ENCODE data around the gene MUC6. TPM values are rescaled to one million over a fixed set of nuclear protein-coding genes. Genes with fewer than 3 reads are reported as not detected.

Gene MUC6
- total and polyA plus RNA-seq, 2 donors (not counting 3 experiments of a cell fraction or from before 2014, with no cell fraction given): not detected

DNA sequence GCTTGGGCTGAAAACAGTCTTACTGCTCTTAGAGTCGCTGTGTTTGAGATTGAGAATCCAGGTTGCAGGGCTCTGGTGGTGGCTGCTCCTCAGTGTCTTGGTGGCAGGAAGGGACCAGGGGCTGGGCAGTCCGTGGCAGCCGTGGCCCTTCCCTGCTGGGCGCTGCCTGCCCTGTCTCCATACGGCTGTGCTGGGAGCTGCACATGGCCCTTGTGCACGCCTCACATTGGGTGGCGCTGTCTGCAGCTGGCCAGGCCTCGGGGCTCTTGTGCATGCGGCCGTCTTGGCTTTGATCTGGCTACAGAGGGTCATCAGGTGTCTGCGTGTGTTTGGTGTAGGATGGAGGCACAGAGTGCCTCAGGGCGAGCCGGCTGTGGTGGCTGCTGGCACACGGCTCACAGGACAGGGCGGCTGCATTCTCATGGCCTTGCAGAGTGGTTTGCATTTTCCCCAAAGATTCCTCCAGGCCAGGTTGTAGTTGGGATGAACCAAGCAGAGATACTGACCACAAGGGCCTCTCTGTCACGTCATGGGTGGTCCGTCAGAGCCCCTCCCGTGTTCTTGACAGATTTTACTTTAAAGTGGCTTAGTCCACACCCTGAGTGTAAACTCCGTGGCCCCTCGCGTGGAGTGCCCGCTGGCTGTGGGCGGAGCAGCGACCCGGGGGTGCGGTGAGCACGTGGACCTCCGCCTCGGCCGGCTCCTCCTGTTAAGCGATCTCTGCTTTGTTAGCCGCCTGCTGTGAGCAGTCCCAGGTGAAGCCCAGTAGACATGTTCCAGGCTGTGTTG, 34.7 kb downstream of the MUC6 start:
- peaks cover 0 to 39% of the 10 kb centered on the region in 2 experiments for H3K36me3 ChIP-seq (ENCODE audit: control insufficient read depth in 2 of 2, extremely low read depth in 1 of 2, insufficient read depth in 2 of 2, low read length in 2 of 2)
- H4K20me1 ChIP-seq (replicated peaks; ENCODE audit: control insufficient read depth, extremely low read depth, insufficient read depth, low read length): no peaks in the 10 kb centered on the region
- H2AFZ ChIP-seq (ENCODE audit: low read depth, low read length): no peak overlapping the region
- H3K9me3 ChIP-seq (replicated peaks; ENCODE audit: control insufficient read depth, insufficient read depth, low read length): no peaks in the 10 kb centered on the region
- no peaks in the 10 kb centered on the region for H3K9me1 ChIP-seq (replicated peaks; ENCODE audit: control insufficient read depth, extremely low read depth, insufficient read depth, low read length)
- no peak overlapping the region for H3K9ac ChIP-seq (replicated peaks; ENCODE audit: extremely low read depth, insufficient read depth, low read length)
- peaks cover 2% of the 10 kb centered on the region for H3K79me2 ChIP-seq (ENCODE audit: control insufficient read depth, insufficient read depth, low read length)
- CTCF ChIA-PET: no interaction called here
- DNase-seq (ENCODE audit: low read depth, low spot score) (no peak), FAIRE-seq (no peak)
- H3K4me3 ChIP-seq (replicated peaks in 1 of 3; ENCODE audit: insufficient read depth in 1 of 3, low read depth in 1 of 3, low read length in 3 of 3): no peak overlapping the region
- no peak overlapping the region for H3K27ac ChIP-seq (ENCODE audit: insufficient read depth, low read depth, low read length)
- H3K4me2 ChIP-seq (ENCODE audit: insufficient read depth, low read length): no peak overlapping the region
- BruUV-seq (replicated peaks): no TSS peak
- POLR2A ChIA-PET: no interaction called here
- H3K4me1 ChIP-seq (ENCODE audit: control insufficient read depth, extremely low read depth, insufficient read depth, low read length): no peaks in the 10 kb centered on the region
- dilution Hi-C loops (cut with MboI; ENCODE audit: extremely low pct_ligation_motif_present, low sequenced_read_pairs) (no loop called here), intact Hi-C loops (cut with micrococcal nuclease) (no loop called here)
- no peak for TF ChIP-seq JUN (IDR thresholded peaks at IDR 0.05; ENCODE audit: borderline replicate concordance, insufficient read depth, insufficient read length, low read depth)
- TF ChIP-seq EZH2 (IDR thresholded peaks at IDR 0.05; ENCODE audit: borderline replicate concordance, low read depth, low read length, severe bottlenecking): no peak
- no peak for TF ChIP-seq FOS (IDR thresholded peaks at IDR 0.05; ENCODE audit: borderline replicate concordance, insufficient read depth, low read length)
- TF ChIP-seq GATA2 (IDR thresholded peaks at IDR 0.05; ENCODE audit: insufficient read depth, insufficient read length, low read depth, low read length): no peak
- TF ChIP-seq MYC (IDR thresholded peaks at IDR 0.05; ENCODE audit: low read depth, low read length): no peak
- TF ChIP-seq POLR2A (IDR thresholded peaks at IDR 0.05; ENCODE audit: low read depth, low read length): no peak
- TF ChIP-seq, protein P1, sequence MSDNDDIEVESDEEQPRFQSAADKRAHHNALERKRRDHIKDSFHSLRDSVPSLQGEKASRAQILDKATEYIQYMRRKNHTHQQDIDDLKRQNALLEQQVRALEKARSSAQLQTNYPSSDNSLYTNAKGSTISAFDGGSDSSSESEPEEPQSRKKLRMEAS (IDR thresholded peaks at IDR 0.05; ENCODE audit: insufficient read depth, insufficient read length): no peak
- TF ChIP-seq POLR2AphosphoS5 (IDR thresholded peaks at IDR 0.05; ENCODE audit: insufficient read depth, low read depth, low read length): no peak
- TF ChIP-seq, protein P2, sequence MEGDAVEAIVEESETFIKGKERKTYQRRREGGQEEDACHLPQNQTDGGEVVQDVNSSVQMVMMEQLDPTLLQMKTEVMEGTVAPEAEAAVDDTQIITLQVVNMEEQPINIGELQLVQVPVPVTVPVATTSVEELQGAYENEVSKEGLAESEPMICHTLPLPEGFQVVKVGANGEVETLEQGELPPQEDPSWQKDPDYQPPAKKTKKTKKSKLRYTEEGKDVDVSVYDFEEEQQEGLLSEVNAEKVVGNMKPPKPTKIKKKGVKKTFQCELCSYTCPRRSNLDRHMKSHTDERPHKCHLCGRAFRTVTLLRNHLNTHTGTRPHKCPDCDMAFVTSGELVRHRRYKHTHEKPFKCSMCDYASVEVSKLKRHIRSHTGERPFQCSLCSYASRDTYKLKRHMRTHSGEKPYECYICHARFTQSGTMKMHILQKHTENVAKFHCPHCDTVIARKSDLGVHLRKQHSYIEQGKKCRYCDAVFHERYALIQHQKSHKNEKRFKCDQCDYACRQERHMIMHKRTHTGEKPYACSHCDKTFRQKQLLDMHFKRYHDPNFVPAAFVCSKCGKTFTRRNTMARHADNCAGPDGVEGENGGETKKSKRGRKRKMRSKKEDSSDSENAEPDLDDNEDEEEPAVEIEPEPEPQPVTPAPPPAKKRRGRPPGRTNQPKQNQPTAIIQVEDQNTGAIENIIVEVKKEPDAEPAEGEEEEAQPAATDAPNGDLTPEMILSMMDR (IDR thresholded peaks at IDR 0.05; ENCODE audit: extremely low read depth in 1 of 2, insufficient read depth in 1 of 2, low read depth in 1 of 2, low read length in 2 of 2): no peak
- no peaks in the 10 kb centered on the region for H3K27me3 ChIP-seq (ENCODE audit: control insufficient read depth in 2 of 2, insufficient read depth in 2 of 2, low read length in 2 of 2)
